ENCODE measurements around the gene TBX5.

GRCh38 chr12:114448618-114448933 lies 42.6 kb upstream of the TBX5 start:
- TF ChIP-seq, protein P1, sequence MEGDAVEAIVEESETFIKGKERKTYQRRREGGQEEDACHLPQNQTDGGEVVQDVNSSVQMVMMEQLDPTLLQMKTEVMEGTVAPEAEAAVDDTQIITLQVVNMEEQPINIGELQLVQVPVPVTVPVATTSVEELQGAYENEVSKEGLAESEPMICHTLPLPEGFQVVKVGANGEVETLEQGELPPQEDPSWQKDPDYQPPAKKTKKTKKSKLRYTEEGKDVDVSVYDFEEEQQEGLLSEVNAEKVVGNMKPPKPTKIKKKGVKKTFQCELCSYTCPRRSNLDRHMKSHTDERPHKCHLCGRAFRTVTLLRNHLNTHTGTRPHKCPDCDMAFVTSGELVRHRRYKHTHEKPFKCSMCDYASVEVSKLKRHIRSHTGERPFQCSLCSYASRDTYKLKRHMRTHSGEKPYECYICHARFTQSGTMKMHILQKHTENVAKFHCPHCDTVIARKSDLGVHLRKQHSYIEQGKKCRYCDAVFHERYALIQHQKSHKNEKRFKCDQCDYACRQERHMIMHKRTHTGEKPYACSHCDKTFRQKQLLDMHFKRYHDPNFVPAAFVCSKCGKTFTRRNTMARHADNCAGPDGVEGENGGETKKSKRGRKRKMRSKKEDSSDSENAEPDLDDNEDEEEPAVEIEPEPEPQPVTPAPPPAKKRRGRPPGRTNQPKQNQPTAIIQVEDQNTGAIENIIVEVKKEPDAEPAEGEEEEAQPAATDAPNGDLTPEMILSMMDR (IDR thresholded peaks at IDR 0.05): no peak
- TF ChIP-seq, protein P2, sequence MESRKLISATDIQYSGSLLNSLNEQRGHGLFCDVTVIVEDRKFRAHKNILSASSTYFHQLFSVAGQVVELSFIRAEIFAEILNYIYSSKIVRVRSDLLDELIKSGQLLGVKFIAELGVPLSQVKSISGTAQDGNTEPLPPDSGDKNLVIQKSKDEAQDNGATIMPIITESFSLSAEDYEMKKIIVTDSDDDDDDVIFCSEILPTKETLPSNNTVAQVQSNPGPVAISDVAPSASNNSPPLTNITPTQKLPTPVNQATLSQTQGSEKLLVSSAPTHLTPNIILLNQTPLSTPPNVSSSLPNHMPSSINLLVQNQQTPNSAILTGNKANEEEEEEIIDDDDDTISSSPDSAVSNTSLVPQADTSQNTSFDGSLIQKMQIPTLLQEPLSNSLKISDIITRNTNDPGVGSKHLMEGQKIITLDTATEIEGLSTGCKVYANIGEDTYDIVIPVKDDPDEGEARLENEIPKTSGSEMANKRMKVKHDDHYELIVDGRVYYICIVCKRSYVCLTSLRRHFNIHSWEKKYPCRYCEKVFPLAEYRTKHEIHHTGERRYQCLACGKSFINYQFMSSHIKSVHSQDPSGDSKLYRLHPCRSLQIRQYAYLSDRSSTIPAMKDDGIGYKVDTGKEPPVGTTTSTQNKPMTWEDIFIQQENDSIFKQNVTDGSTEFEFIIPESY (IDR thresholded peaks at IDR 0.05; ENCODE audit: borderline replicate concordance, low read depth): no peak
- TF ChIP-seq PBX3 (IDR thresholded peaks at IDR 0.05) (no peak), EP300 (IDR thresholded peaks at IDR 0.05; ENCODE audit: borderline replicate concordance in 1 of 2, low read depth in 1 of 2, low read length in 1 of 2) (no peak), RAD21 (IDR thresholded peaks at IDR 0.05; ENCODE audit: low read length) (no peak), EZH2phosphoT487 (IDR thresholded peaks at IDR 0.05; ENCODE audit: borderline replicate concordance, low read depth) (no peak), GABPA (IDR thresholded peaks at IDR 0.05; ENCODE audit: low read depth) (no peak), MAX (IDR thresholded peaks at IDR 0.05; ENCODE audit: low read depth) (no peak), USF2 (IDR thresholded peaks at IDR 0.05; ENCODE audit: borderline replicate concordance, low read depth, low read length) (no peak), CHD2 (IDR thresholded peaks at IDR 0.05; ENCODE audit: low read length, partially characterized antibody) (no peak), POLR2AphosphoS5 (IDR thresholded peaks at IDR 0.05; ENCODE audit: low read depth, low read length) (no peak), MXI1 (IDR thresholded peaks at IDR 0.05; ENCODE audit: low read depth, low read length) (no peak), TAF1 (IDR thresholded peaks at IDR 0.05; ENCODE audit: borderline replicate concordance, low read depth, low read length) (no peak)
- TF ChIP-seq, protein P3, sequence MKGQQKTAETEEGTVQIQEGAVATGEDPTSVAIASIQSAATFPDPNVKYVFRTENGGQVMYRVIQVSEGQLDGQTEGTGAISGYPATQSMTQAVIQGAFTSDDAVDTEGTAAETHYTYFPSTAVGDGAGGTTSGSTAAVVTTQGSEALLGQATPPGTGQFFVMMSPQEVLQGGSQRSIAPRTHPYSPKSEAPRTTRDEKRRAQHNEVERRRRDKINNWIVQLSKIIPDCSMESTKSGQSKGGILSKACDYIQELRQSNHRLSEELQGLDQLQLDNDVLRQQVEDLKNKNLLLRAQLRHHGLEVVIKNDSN (IDR thresholded peaks at IDR 0.05; ENCODE audit: borderline replicate concordance, low read depth): no peak

Data from SK-N-SH (cell line).